HepG2 (cell line): Measurements from ENCODE around the gene SPAG5. TPM values are rescaled to one million over a fixed set of nuclear protein-coding genes. Genes with fewer than 3 reads are reported as not detected.
A peak's percentile ranks its signal among the peaks of the same experiment; 100 is the strongest.

Experiments
- CC2D1A ChIP-seq: sonication (generic); formaldehyde crosslinking; IDR thresholded peaks from 2 replicates; pipeline ENCODE4 v1.8.1; 2023; ENCODE audit warnings: mild to moderate bottlenecking, missing genetic modification reagents
- GRHL1 ChIP-seq: sonication (generic); formaldehyde crosslinking; conservative IDR thresholded peaks from 2 replicates; pipeline ENCODE4 v1.8.0; 2022; ENCODE audit warnings: missing genetic modification reagents
- HCFC1 ChIP-seq: fragments of 150-350 bp; IDR thresholded peaks from 2 replicates; pipeline ENCODE4 v1.6.1; 2014; ENCODE audit warnings: low read depth, low read length
- MBD4 ChIP-seq: IDR thresholded peaks from 2 replicates; pipeline ENCODE4 v1.6.1; 2012; ENCODE audit warnings: low read length, inconsistent platforms, borderline replicate concordance
- TGIF2 ChIP-seq: IDR thresholded peaks from 2 replicates; pipeline ENCODE4 v1.6.1; 2016; ENCODE audit warnings: control low read depth, missing compliant biosample characterization
- ZFP62 ChIP-seq: sonication (generic); formaldehyde crosslinking; IDR thresholded peaks from 2 replicates; pipeline ENCODE4 v1.4.0; 2020; ENCODE audit warnings: missing genetic modification reagents
- ZNF160 ChIP-seq: sonication (generic); formaldehyde crosslinking; IDR thresholded peaks from 2 replicates; pipeline ENCODE4 v1.8.0; 2022; ENCODE audit warnings: mild to moderate bottlenecking, inconsistent platforms, missing genetic modification reagents
- ZNF256 ChIP-seq: sonication (generic); formaldehyde crosslinking; conservative IDR thresholded peaks from 2 replicates; pipeline ENCODE4 v1.4.0; 2020; ENCODE audit warnings: missing genetic modification reagents
- ZNF33B ChIP-seq: sonication (generic); formaldehyde crosslinking; IDR thresholded peaks from 2 replicates; pipeline ENCODE4 v1.5.1; 2020; ENCODE audit warnings: mild to moderate bottlenecking, missing genetic modification reagents
- ZNF512 ChIP-seq: sonication (generic); formaldehyde crosslinking; IDR thresholded peaks from 2 replicates; pipeline ENCODE4 v1.4.0; 2020; ENCODE audit warnings: mild to moderate bottlenecking, missing genetic modification reagents
- ZNF564 ChIP-seq: sonication (generic); formaldehyde crosslinking; IDR thresholded peaks from 2 replicates; pipeline ENCODE4 v1.8.1; 2023; ENCODE audit warnings: mild to moderate bottlenecking, missing genetic modification reagents
- ZNF652 ChIP-seq: IDR thresholded peaks from 2 replicates; pipeline ENCODE4 v1.6.1; 2016; ENCODE audit warnings: low read depth, borderline replicate concordance
- ZNF780A ChIP-seq: sonication (generic); formaldehyde crosslinking; IDR thresholded peaks from 2 replicates; pipeline ENCODE4 v1.8.0; 2022; ENCODE audit warnings: mild to moderate bottlenecking, missing genetic modification reagents, moderate library complexity
- ZNF83 ChIP-seq: sonication (generic); formaldehyde crosslinking; IDR thresholded peaks from 2 replicates; pipeline ENCODE4 v1.4.0; 2020; ENCODE audit warnings: missing genetic modification reagents, mild to moderate bottlenecking, borderline replicate concordance
- ZNF883 ChIP-seq: sonication (generic); formaldehyde crosslinking; IDR thresholded peaks from 2 replicates; pipeline ENCODE4 v1.5.1; 2020; ENCODE audit warnings: mild to moderate bottlenecking, missing genetic modification reagents; ENCODE audit errors: not compliant biosample characterization
- ZSCAN25 ChIP-seq: sonication (generic); formaldehyde crosslinking; IDR thresholded peaks from 2 replicates; pipeline ENCODE4 v1.8.0; 2022; ENCODE audit warnings: mild to moderate bottlenecking, missing genetic modification reagents
- polyA plus RNA-seq, 8 experiments: library from polyadenylated mRNA; depleted of rRNA in 3 of 8; stranded (reverse) in 7 of 8; unstranded in 1 of 8; fragments of >200 nt; fragmentation: Illumina TruSeq in 4 of 8; extraction: Trizol in 4 of 8; gene quantifications; 2 replicates each; pipeline versions ENCODE4 v1.2.1 to v1.2.3, GENCODE V29; 2011 to 2016; ENCODE audit warnings: low read depth in 4 of 8, missing spikeins in 1 of 8, mixed read lengths in 1 of 8; ENCODE audit not compliant: insufficient read depth in 1 of 8
- total RNA-seq, 5 experiments: library from RNA; depleted of rRNA; stranded (reverse); fragments of >200 nt; fragmentation: Illumina TruSeq; extraction: Trizol; gene quantifications; 2 replicates each; pipeline ENCODE4 v1.2.3, GENCODE V29; 2016; ENCODE audit warnings: low read depth in 1 of 5
- TF ChIP-seq, protein P1 (sequence below): sonication (generic); formaldehyde crosslinking; IDR thresholded peaks from 2 replicates; pipeline ENCODE4 v1.5.0; 2020; ENCODE audit warnings: missing genetic modification reagents, mild to moderate bottlenecking, borderline replicate concordance
- TF ChIP-seq, protein P2 (sequence below): sonication (generic); formaldehyde crosslinking; IDR thresholded peaks from 2 replicates; pipeline ENCODE4 v1.8.1; 2023; ENCODE audit warnings: missing genetic modification reagents, mild to moderate bottlenecking, borderline replicate concordance
- TF ChIP-seq, protein P3 (sequence below): sonication (generic); formaldehyde crosslinking; IDR thresholded peaks from 2 replicates; pipeline ENCODE4 v1.9.0; 2021; ENCODE audit warnings: mild to moderate bottlenecking, missing genetic modification reagents

SPAG5 gene
- total and polyA plus RNA-seq, 2 of the 13 experiments (the other 11 are each of a cell fraction or from before 2014, with no cell fraction given) = 41.4 to 98.0 TPM

GRCh38 chr17:28599311-28600184 lies 723 bp upstream of the SPAG5 start (continued):
- TF ChIP-seq, protein P1, sequence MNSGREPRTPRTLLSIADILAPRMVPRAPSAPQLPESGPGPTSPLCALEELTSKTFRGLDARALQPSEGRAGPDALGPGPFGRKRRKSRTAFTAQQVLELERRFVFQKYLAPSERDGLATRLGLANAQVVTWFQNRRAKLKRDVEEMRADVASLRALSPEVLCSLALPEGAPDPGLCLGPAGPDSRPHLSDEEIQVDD (CRISPR knock-in tag) = no peak
- TF ChIP-seq MBD4 = no peak
- TF ChIP-seq, protein P2, sequence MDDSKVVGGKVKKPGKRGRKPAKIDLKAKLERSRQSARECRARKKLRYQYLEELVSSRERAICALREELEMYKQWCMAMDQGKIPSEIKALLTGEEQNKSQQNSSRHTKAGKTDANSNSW (CRISPR knock-in tag) = no peak
- no peak for TF ChIP-seq ZNF160 (CRISPR knock-in tag)
- no peak for TF ChIP-seq ZNF652 (CRISPR knock-in tag)
- TF ChIP-seq HCFC1 = no peak
- no peak for TF ChIP-seq ZNF256 (CRISPR knock-in tag)
- no peak for TF ChIP-seq ZNF33B (CRISPR knock-in tag)
- TF ChIP-seq GRHL1 = no peak
- no peak for TF ChIP-seq ZNF883
- no peak for TF ChIP-seq ZFP62
- TF ChIP-seq ZSCAN25 (CRISPR knock-in tag) = no peak
- TF ChIP-seq ZNF780A (CRISPR knock-in tag) = 0 out of 2 replicates have a peak, but pooled peaks have one; percentile 26
- TF ChIP-seq ZNF83 (CRISPR knock-in tag) = no peak
- TF ChIP-seq, protein P3, sequence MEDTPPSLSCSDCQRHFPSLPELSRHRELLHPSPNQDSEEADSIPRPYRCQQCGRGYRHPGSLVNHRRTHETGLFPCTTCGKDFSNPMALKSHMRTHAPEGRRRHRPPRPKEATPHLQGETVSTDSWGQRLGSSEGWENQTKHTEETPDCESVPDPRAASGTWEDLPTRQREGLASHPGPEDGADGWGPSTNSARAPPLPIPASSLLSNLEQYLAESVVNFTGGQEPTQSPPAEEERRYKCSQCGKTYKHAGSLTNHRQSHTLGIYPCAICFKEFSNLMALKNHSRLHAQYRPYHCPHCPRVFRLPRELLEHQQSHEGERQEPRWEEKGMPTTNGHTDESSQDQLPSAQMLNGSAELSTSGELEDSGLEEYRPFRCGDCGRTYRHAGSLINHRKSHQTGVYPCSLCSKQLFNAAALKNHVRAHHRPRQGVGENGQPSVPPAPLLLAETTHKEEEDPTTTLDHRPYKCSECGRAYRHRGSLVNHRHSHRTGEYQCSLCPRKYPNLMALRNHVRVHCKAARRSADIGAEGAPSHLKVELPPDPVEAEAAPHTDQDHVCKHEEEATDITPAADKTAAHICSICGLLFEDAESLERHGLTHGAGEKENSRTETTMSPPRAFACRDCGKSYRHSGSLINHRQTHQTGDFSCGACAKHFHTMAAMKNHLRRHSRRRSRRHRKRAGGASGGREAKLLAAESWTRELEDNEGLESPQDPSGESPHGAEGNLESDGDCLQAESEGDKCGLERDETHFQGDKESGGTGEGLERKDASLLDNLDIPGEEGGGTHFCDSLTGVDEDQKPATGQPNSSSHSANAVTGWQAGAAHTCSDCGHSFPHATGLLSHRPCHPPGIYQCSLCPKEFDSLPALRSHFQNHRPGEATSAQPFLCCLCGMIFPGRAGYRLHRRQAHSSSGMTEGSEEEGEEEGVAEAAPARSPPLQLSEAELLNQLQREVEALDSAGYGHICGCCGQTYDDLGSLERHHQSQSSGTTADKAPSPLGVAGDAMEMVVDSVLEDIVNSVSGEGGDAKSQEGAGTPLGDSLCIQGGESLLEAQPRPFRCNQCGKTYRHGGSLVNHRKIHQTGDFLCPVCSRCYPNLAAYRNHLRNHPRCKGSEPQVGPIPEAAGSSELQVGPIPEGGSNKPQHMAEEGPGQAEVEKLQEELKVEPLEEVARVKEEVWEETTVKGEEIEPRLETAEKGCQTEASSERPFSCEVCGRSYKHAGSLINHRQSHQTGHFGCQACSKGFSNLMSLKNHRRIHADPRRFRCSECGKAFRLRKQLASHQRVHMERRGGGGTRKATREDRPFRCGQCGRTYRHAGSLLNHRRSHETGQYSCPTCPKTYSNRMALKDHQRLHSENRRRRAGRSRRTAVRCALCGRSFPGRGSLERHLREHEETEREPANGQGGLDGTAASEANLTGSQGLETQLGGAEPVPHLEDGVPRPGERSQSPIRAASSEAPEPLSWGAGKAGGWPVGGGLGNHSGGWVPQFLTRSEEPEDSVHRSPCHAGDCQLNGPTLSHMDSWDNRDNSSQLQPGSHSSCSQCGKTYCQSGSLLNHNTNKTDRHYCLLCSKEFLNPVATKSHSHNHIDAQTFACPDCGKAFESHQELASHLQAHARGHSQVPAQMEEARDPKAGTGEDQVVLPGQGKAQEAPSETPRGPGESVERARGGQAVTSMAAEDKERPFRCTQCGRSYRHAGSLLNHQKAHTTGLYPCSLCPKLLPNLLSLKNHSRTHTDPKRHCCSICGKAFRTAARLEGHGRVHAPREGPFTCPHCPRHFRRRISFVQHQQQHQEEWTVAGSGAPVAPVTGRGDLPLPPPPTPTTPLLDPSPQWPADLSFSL (CRISPR knock-in tag) = no peak
- no peak for TF ChIP-seq ZNF512 (CRISPR knock-in tag)
- peak; percentile 77; the same call in 1 of the 2 replicates for TF ChIP-seq ZNF564 (CRISPR knock-in tag)
- no peak for TF ChIP-seq CC2D1A (CRISPR knock-in tag)
- TF ChIP-seq TGIF2 (CRISPR knock-in tag) = no peak
